ENCODE measurements around the gene GCK.

Gene GCK

GRCh38 chr7:44102846-44103565, 86.2 kb downstream of the GCK start:
- no peak for DNase-seq

GRCh38 chr7:44101966-44102845, 87.0 kb downstream of the GCK start:
- DNase-seq: no peak

GRCh38 chr7:44101303-44101965, 87.8 kb downstream of the GCK start:
- no peak for DNase-seq

DNA sequence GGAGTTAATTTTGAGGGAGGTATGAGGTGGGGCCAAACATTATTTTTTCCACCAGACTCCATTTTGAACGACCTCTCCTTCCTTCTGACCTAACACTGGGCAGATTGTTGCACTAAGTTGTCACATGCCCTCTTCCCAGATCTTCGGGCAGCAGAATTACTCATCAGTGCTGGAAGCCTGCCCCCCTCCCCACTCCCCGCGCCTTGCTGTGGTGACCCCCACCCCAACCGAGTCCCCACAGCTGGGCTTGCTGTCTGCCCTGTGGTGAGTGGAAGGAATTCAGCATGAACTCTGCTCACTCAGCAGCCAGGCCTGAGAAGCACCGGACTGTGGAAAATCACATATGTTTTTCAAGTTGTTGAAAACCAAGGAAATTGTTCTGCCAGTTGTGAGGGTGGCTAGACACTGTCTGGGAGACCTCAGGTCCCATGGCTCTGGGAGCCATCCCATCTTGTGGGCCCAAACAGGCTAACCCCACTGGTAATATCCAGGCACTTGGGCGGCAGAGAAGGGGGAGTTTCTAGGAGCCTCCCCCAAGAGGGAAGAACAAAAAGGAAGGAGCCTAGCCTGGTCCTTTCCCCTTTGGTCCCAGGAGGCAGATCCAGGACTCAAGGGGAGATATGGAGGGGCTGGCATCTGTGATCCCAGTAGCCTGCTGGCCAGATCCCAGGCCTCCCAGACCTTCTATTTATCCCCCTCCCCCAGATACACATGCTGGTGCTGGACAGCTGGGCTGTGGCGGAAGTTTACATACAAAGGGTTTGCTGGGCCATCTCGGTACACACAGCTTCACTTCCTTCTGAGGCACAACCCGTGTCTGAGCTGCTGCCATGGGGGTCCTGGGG, 88.6 kb downstream of the GCK start:
- no peak for DNase-seq

DNA sequence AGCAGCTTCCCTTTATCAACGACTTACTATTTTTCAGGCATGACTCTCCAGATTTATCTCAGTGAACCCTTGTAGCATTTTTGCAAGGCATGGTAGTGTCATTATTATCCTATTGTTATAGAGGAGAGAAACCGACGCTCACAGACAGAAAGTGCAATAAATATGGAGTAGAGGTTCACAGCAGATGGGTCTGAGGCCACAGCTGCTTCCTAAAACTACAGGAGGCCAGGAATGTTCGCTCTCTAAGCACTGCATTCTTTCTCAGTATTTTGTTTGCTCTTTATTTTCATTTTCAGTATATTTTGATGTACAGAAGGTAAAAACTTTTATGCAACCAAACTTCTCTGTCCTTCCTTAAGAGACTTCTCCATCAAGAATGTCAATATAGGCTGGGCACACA, 89.6 kb downstream of the GCK start:
- no peak for DNase-seq

- no peak for DNase-seq
Measured at GRCh38 chr7:44098092-44099068, 90.9 kb downstream of the GCK start.

- no peak for DNase-seq
Measured at GRCh38 chr7:44097064-44097932, 91.9 kb downstream of the GCK start.

- no peak for DNase-seq
Measured at GRCh38 chr7:44096326-44096881, 92.8 kb downstream of the GCK start.

DNA sequence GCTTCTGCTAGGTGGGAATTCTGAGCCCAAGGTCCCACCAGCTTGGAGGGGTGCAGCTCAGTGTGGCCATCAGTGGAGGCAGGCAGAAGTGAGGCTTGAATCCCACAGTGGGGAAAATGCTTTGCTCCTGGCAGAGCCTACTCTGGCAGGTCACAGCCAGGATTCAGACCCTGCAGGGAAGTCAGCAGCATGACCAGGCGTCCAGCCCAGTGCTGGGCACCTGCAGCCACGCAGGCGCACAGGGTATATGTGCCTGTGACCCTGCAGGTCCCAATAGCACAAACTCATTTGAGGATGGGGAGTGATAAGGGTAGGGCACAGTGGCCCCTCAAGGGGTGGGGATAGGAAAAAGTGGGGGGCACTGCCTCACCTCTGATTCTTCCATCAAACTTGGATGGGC, 93.5 kb downstream of the GCK start:
- no peak for DNase-seq

DNA sequence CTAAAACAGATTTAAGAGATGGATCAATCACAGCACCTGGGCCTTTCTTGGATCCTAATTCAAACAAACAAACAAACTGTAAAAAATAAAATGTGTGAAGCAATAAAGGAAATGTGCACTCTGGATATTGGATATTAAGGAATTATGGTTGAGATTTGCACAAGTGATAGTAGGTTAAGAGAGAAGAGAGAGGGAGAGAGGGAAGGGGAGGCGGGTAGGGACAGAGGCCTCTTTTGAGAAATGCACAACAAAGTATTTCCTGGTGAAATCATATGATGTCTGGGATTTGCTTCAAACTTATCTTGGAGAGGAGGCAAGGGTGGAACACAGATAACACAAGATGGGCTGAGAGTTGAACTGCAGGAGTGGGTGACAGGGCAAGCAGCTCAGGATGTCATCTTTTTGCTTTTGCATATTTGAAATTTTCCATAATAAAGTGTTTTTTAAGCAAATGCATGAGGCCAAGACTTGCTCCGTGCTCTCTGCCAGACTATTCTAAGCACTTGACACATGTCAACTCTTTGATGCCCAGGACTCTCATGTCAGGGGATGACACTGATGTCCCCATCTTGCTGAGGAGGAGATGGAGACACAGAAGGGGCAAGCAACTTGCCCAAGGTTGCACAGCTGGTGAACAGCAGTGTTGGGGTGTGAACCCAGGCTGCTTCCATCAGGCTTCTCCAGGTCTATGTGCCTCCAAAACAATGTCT, 94.2 kb downstream of the GCK start:
- no peak for DNase-seq

GRCh38 chr7:44094365-44094764, 94.9 kb downstream of the GCK start:
- DNase-seq: no peak

All from NCI-H524 (cell line).